ENCODE data around the gene TNFRSF13B.
"Not testable (repeated sequence)": the region's sequence is repeated elsewhere in the genome, so short reads cannot be mapped to it uniquely, and the experiment has no call there.

TNFRSF13B gene

DNA sequence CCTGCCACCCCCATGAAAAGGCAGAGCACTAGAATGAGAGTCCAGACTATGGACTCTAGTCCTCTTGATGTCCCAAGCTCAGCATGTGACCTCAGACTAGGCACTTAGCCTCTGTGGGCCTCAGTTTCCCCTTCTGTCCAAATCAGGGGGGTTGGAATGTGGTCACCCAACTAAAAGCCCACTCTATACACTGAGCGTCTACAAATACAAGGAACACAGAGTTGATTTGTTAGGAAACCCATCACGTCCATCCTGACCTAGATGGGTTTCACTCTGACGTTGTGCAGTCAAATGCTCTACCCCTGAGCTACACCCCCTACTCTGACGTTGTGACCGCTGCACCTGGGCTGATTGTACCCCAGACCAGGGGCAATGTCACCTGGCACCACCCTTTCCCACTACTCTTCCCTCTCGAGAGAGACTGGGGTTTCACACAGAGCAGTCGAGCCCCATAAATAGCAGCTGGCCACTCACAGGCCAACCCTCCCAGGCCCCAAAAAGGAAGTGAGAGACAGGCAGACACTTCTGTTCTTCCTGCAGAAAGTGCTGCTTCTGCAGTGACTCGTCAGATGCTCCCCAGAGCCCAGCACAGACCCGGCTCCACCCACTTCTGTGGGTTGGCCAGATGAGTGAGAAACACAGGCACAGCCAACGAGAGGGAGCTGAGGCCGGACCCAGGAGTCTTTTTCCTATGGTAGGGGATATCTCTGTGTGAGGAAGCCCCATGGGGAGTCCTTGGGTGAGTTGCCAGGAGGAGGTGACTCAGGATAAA lies 16.1 kb upstream of the TNFRSF13B start:
- DNase-seq (ENCODE audit: low read depth in 2 of 3, low spot score in 1 of 3) = peak; percentile 41 to 61 (median 47)

DNA sequence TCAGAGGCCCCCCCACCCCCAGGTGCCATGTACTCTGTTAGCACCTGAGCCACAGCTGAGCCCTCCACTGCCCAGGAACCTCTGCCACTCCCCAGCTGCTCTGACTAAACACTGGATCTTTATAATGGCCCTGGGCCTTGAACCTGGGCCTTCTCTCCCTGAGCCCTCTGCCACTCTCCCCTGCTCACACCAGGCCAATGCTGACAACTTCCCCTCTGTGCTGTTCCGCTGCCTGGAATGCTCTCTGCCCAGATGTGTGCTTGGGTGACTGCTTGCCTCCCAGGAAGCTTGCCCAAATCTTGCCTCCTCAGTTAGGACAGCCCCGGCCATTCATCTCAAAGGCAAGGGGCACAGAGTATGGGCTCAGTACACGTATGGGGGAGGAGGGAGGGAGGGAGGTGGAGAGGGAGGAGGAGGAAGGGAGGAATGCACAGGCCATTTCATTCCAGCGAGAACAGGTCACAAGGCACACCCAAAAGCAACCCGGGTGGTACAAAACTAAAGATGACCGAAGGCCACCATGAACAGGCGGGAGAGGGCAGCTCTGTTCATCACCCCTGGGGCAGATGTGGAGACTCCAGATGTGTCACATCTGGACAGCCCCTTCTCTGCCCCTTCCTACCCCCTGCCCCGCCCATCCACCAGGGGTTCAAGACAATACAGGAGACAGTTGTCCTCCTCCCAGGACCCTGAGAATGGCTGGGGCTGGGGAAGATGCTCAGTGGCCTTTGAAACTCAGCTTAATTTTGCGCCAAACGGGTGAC lies 15.3 kb upstream of the TNFRSF13B start:
- no peak for DNase-seq (ENCODE audit: low read depth in 2 of 3, low spot score in 1 of 3)

DNA sequence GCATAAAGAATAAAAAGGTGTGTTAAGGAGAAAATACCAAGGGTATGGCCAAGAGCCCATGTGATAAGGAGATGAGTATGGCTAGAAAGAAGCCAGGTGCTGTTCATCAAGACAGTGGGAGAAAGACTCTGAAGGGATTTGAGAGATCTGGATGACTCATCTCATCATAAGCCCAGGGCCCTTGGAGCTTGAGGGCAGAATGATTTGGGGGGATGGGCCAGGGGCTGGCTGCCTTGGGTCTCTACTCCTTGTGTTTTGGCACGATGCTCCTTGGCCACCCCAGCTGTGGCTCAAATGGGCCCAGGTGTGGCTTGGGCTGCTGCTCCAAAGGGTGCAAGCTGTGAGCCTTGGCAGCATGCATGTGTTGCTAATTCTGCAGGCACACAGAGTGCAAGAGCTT lies 14.5 kb upstream of the TNFRSF13B start:
- DNase-seq (ENCODE audit: low read depth in 2 of 3, low spot score in 1 of 3) = no peak

DNA sequence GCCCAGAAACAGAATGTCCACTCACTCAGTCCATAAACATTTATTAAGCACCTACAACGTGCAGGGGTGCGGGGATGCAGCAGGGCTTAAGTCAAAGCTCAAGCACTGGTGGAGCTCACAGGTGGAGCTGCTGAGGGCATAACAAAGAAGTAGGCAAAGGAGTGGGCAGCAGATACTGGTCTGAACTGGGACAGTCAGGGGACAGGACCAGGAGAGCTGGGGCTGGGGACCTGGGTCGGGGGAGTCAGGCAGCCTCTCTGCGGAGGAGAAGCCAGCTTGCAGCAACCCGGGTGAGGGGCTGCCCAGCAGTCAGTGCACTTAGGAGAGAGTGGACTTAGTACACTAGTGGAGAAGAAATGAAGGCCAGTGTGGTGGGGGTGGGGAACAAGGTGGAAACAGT lies 10.0 kb upstream of the TNFRSF13B start:
- no peak for DNase-seq (ENCODE audit: low read depth in 2 of 3, low spot score in 1 of 3)

DNA sequence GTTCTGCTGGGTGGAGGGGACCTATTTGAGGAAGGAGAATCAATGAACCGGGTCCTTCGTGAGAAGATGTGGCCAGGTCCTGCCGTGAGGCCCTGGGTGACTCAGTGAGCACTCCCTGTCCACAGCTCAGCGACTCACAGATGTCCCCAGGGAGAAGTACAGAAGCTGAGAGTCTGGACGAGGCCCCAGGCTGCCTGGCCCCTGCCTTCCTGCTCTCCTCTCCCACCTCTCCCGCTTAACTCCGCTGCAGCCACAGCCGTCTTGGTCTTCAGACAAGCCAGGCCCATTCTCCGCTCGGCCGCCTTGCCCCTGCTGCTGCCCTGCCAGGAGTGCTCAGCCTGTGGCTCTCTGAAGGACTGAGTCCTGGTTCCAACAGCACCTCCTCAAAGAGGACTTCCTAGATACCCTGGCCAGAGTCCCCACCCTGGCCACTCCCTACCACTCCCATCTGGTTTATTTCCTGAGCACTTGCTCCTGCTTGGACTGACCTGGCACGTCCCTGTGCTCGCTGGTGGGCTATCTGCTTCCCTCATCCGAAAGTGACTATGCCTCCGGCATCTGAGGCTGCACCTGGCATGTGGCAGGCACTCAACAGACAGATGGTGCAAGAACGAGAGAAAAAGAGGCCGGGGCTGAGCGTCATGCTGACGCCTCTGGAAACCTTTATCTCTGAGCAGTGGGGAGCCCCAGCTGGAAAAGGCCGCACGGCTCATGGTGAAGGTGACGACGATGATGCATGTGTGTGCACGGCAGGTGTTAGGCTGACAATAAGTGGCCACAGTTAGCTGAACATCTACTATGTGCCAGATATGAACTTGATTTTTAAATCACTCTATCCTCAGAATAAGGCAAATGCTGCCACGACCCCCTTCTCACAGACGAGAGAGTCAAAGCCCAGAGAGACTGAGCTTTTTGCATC lies 9.2 kb upstream of the TNFRSF13B start:
- DNase-seq (ENCODE audit: low read depth in 2 of 3, low spot score in 1 of 3) = no peak

DNA sequence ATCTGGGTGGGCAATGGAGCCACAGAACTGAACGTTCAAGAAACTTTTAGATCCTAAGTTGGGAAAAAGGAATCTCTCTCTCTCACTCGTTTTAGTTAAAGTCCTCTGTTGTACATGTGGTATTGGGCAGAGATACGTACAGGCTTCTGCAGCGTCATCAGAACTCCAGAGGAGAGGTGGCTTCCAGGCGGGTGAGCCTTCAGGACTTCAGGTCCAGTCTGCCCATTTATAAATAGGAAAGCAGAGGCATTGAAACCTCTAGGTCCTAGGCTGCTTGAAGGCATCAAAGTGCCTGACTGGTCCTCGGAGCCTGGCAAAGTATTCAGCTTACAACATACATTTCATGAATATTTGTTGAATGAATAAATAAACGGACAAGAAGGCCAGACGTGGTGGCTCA lies 8.1 kb upstream of the TNFRSF13B start:
- no peak for DNase-seq (ENCODE audit: low read depth in 2 of 3, low spot score in 1 of 3)

DNA sequence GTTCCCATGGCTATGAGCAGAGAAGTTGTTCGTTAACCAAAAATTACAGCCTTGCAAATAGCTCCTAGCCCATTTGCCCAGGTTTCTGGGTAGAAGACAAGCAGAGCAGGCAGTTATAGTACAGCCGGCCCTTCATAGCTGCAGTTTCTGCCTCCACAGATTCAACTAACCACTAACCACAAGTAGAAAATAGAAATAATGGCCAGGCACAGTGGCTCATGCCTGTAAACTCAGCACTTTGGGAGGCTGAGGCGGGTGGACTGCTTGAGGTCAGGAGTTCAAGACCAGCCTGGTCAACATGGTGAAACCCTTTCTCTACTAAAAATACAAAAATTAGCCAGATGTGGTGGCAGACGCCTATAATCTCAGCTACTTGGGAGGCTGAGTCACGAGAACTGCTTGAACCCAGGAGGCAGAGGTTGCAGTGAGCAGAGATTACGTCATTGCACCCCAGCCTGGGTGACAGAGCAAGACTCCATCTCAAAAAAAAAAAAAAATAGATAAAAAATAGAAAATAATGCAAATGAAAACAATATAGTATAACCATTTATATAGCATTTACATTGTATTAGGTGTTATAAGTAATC lies 7.4 kb upstream of the TNFRSF13B start:
- not testable (repeated sequence) for DNase-seq (ENCODE audit: low read depth in 2 of 3, low spot score in 1 of 3)

DNA sequence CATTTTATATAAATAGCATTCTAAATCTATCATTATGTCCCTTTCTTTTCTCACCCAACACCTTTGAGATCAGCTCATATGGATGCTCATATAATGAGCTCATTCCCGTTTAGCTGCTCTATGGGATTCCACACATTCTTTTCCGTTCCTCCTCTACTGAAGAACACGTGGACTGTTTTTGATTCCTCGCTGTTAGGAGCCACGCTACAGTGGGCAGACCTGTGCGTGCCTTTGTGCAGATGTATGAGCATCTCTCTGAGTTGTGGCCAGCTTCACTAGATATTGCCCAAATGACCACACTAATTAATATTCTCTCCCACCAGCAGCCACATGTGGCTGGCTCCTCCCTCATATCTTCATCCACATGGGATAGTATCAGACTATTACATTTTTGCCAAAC lies 6.0 kb upstream of the TNFRSF13B start:
- no peak for DNase-seq (ENCODE audit: low read depth in 2 of 3, low spot score in 1 of 3)

DNA sequence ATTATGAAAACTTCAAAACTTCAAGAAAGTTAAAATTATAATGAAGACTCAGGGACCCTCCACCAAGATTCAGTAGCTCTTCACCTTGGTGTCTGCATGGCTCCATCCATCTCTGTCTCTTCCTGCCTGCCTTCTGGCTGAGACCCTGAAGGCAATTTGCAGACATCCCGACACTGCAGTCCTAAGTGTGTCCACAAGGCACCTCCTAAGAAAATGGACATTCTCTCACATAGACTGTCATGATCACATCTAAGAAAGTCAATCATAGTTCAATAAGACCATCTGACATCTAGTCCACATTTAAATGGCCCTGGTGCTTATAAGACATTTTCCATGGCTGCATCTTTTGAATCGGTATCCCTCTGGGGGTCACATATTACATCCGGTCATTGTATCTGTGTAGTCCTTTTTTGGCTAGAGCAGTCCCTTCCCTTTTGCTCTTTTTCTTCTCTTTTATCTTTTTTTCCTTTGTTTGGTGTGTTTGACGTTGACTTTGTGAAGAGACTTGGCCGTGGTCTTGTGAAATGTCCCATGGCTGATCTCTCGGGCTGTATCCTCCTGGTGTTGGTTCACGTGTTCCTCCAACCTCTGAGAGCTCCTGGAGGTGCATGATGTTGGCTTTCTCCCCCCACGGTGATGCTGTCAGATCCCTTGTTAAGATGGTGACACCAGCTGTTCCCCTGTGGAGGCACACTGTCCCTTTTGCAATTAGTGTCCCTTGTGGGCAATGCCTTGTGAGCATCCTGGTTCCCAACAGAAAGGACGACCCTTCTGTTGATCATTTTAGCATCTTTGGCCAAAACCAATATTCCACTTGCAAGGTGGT lies 5.0 kb upstream of the TNFRSF13B start:
- DNase-seq (ENCODE audit: low read depth in 2 of 3, low spot score in 1 of 3) = no peak

DNA sequence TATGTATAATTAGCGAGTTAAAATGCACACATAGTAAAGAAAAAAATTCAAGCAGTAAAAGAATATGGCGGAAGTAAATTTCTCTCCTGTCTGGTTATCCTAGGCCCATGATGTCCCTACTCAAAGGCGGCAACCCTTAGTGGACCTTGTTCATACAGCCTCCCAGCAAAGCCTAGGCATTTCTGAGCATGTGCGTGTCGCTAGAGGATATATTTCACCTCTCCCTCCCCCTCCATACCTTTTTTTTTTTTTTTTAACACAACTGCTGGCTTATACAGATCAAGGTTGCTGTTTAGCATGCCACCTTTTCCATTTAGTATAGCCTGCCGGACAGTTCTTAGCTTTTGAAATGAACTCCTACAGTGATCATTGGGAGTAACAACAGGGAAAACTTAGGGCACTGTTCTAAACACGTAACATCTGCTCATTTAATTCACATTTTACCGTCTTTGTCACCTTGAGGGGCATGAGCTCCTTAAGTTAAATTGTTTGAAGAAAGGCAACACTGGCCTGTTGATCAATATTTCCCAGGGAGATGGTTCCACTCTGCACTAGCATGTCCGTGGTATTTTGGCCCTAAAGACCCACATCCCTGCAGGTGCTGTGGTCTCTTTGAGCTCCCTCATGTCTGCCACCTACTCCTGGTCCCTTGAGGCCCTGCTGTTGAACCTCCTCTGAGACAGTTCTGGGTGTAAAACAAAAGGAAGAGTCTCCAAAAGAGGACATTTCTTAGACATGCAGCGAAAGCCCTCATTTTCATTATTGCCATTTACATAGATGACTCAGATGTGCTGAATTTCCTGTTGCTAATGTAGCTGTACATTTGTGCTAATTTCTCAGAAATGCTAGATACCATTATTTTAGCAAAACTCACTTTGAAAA lies 4.1 kb upstream of the TNFRSF13B start:
- no peak for DNase-seq (ENCODE audit: low read depth in 2 of 3, low spot score in 1 of 3)

DNA sequence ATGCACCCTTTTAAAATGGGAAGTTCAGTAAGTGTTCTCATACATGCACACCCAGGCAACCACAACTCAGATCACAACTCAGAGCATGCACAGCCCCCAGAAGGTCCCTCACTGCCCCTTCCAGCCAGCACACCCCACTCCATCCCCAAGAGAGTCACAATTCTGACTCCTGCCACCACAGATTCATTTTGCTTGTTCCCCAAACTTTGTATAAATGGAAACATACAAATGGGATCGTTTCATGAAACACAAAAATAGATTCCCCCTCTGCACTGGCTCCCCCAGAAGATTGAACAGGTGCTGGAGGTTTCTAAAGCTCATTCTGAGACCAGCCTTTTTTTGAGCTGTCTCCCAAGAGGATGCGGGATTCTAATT lies 3.3 kb upstream of the TNFRSF13B start:
- DNase-seq (ENCODE audit: low read depth in 2 of 3, low spot score in 1 of 3) = no peak

DNA sequence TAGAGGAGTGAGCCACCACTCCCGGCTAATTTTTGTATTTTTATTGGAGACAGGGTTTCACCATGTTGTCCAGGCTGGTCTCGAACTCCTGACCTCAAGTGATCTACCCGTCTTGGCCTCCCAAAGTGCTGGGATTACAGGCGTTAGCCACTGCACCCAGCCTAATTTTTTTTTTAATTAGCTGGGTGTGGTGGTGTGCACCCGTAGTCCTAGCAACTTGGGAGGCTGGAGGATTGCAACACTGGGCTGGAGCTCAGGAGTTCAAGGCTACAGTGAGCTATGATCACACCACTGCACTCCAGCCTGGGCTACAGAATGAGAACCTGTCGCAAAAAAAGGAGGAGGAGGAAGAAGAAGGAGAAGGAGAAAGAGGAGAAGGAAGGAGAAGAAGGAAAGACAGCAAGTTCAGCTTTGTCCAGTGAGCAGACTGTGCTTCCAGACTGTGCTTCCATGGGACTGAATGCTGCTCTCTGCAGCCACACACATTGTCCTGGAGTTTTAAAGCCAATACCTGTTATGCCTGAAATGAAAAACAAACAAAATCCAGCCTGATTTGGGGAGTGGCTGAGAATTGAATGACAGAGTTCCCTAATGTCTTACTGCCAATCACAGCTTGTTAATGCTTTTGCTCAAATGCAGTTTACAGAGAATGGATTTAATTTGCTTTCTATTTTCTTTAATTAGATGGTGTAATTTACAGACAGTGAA lies 2.8 kb upstream of the TNFRSF13B start:
- DNase-seq (ENCODE audit: low read depth in 2 of 3, low spot score in 1 of 3) = no peak

DNA sequence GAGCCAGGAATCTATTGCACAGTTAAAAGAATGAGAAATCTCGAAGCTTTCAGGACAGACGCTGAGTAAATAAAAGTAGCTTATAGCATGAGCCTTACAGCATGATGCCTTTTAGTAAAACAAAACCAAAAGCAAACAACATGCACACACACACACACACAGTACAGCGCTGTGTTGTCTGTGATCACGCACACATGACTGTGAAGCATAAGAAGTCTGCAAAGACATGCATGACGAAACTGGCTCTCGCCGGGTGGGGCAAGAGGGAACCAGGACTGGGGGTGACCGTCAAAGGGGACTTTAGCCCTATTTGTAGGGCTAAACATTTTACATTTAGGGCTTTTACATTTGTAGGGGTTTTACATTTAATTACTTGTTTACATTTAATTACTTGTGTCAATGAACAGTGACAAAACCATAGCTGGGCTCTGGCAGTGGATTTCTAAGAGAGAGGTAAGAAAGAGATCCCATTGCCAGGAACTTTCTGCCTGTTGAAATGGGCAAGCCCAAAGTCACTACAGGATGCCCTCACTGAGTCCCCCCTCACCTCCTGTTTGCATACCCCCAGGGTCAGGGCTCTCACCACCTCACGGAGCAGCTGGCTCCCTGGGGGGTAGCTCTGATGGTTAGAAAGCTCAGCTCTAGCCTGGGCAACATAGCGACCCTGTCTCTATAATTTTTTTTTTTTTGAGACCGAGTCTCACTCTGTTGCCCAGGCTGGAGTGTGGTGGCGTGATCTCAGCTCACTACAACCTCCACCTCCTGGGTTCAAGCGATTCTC lies 2.0 kb upstream of the TNFRSF13B start:
- DNase-seq (ENCODE audit: low read depth in 2 of 3, low spot score in 1 of 3) = no peak

DNA sequence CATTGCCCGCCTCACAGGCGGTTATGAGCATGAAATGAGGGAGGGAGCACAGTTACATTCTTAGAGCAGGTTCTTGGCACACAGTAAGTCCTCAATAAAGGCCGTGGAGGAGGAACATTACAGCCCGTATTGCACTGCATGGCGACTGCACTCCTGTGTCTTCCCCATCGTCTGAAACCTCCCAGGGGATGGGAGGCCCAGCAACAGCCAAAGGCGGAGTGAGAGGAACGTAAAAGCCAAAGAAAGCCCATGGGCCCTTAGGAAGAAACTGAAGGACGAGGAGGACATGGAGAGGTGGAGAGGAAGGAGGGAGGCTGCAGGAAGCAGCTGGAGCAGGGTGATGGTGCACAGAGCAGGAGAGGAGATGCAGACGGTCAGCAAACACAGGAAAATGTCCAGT lies 1.1 kb upstream of the TNFRSF13B start:
- not testable (repeated sequence) for DNase-seq (ENCODE audit: low read depth in 2 of 3, low spot score in 1 of 3)

DNA sequence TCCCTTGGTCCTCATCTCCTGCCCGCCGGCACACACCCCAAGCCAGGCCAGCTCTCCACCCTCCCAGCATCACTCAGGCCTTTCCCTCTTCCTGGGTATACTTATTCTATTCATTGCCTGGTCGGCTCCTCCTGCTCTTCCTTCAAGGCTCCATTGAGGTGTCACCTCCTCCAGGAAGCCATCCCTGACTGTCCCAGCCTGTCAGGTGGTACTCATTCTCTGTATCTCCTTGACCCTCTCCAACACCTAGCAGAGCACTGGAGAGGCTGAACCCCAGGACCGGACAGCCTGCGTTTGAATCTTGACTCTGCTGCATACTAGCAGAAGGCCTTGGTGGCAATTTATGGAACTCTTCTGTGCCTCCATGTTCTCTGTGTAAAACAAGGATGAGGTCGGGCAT lies 428 bp upstream of the TNFRSF13B start:
- DNase-seq (ENCODE audit: low read depth in 2 of 3, low spot score in 1 of 3) = no peak

DNA sequence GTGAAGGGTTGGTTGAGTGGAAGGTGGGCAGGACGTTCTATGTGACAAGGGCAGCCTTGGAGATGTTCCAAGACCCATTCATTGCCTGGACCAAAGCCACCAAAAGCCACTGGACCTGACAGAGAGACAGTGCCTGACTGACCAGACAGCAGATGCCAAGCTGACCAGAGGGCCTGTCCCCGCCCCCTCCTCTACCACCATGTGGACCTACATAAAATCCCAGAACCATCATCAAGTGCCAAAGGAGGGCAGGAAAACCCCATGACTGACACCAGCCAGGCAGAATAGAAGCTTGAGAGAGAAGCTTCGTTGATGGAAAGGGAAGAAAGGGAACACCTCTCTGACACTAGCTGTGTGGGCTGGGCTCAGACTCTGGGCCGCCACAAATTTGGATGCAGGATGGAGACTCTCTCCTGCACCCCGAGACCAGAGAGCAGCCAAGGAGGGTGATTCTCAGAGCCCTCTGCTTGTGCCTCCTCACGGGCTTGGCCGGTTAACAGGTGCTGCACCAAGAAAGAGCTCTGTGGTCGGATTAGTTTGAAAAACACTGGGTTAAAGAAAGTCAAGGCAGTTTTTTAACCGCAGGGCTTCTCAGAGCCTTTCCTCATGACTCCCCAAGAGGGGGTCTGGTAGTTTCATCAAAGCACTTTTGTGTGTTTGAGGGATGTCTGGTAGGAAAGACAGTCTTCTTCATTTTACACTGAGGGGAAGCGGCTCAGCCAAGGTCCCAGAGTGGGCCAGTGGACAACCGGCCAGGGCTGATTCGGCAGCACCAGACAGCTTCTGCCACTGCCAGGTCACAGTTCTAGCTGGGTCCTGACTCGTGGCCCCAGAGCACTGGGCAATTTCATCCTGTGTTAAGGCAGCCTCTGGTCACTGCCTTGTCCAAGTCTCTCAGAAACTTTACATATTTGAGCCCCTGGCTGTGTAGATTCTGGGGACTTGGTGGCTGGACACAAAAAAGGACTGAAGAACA lies 1.7 kb downstream of the TNFRSF13B start:
- DNase-seq (ENCODE audit: low read depth in 2 of 3, low spot score in 1 of 3) = no peak

DNA sequence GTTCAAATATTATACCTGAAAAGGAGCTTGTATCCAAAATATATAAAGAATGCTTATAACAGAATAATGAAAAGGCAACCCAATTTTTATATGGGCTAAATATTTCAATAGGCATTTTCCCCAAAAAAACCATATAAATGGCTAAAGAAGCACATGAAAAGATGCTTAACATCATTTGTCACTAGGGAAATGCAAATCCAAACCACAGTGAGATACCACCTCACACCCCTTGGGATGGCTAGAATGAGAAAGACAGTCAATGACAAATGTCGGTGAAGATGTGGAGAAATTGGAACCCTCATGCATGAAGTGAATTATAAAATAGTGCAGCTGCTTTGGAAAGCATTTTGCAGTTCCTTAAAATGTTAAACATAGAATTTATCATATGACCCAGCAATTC lies 3.1 kb downstream of the TNFRSF13B start:
- no peak for DNase-seq (ENCODE audit: low read depth in 2 of 3, low spot score in 1 of 3)

Measured in stimulated activated CD4-positive, alpha-beta T cell treated with anti-CD3 and anti-CD28 coated beads, Interleukin-12 subunit alpha, Interleukin-12 subunit beta, amount 100 ng/mL, for 48 hours (primary cell).